NOMO-1 (cell line): ENCODE measurements around the gene INPPL1.

Experiments
- DNase-seq, 2 experiments: peaks; one replicate each; lab custom pipeline; 2025; ENCODE audit not compliant: unreplicated experiment in 2 of 2; lab: John Stamatoyannopoulos, UW

INPPL1 gene

DNA sequence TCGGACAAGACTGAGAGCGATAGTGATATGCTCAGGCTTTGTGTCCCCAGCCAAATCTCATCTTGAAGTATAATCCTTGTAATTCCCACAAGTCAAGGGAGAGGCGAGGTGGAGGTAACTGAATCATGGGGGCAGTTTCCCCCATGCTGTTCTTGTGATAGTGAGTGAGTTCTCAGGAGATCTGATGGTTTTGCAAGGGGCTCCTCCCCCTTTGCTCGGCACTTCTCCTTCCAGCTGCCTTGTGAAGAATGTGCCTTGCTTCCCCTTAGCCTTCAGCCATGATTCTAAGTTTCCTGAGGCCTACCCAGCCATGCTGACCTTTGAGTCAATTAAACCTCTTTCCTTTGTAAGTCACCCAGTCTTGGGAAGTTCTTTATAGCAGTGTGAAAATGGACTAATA lies 15.5 kb upstream of the INPPL1 start:
- peak; percentile 3 to 28 for DNase-seq

DNA sequence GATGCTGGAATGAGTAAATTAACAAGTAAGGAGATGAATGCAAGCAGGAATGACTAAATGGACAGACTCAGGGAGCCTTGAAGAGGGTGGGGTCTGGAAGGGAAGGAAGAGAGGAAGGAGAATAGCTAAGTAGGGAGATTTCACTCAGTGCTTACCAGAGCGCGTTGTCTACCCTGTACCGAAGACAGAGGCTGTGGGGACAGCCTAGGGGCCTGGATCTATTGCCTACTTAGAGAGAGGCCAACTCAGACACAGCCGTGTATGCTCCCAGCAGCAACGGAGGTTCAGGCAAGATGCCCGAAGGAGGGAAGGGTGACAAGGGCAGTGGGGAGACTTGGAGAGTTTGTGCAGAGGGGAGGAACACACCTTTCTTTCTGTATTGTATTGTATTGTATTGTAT lies 7.9 kb upstream of the INPPL1 start, which contains the start of gene FOLR2:
FOLR2 (plus strand) TSS at position 157 of the 400 bp plus-strand sequence. CDS start 1,791 bp downstream, outside the sequence.
- no peak for DNase-seq

DNA sequence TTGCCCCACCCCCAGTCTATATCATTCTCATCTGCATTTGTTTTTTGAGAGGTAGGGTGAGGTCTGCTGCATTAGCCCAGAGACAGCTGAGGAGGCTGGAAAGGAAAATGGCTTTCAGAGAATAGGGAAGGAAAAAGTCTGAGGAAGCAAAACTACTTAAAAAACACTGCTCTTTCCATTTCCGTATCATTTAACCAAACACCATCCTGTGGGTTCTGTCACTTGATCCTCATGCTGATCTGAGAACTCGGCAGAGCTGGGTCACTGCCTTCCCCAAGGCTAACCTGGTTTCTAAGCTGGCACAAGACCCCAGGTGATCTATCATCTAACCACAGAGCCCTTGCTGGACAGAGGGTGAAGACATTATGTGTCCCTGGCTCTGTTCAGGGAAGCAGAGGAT lies 6.7 kb upstream of the INPPL1 start:
- DNase-seq = peak; percentile 7 to 67

DNA sequence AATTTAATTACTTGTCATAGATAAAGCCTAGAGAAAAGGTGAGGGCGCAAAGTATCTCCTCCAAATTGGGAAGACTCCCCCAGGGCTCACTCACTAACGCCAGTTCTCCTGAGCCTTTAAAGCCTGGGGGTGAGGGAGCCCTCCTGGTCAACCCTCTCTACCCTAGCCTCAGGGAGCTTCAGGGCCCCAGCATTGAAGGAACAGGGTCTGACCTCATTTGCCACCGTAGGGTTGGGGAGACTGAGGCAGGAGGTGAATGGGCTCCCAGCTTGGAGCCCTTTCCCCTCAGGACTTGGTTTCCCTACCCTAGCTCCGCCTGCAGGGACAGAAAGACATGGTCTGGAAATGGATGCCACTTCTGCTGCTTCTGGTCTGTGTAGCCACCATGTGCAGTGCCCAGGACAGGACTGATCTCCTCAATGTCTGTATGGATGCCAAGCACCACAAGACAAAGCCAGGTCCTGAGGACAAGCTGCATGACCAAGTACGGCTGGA lies 6.3 kb upstream of the INPPL1 start:
- DNase-seq = no peak

DNA sequence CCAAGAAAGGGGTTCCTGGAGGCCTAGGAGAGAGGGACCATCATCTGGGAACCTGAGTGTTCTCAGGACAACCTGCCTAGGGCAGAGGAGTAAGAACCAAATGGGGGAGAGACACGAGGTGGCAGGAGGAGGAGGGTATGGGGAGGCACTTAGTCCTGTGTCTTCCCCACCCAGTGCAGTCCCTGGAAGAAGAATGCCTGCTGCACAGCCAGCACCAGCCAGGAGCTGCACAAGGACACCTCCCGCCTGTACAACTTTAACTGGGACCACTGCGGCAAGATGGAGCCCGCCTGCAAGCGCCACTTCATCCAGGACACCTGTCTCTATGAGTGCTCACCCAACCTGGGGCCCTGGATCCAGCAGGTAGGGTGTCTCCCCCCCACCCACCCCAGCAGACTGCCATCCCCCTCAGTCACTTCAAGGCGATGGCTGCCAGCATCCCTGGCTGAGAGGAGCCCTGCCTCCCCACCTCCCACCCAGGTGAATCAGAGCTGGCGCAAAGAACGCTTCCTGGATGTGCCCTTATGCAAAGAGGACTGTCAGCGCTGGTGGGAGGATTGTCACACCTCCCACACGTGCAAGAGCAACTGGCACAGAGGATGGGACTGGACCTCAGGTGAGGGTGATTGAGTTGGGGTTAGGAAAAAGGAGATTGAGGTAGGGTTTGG lies 3.7 kb upstream of the INPPL1 start:
- DNase-seq = no peak

DNA sequence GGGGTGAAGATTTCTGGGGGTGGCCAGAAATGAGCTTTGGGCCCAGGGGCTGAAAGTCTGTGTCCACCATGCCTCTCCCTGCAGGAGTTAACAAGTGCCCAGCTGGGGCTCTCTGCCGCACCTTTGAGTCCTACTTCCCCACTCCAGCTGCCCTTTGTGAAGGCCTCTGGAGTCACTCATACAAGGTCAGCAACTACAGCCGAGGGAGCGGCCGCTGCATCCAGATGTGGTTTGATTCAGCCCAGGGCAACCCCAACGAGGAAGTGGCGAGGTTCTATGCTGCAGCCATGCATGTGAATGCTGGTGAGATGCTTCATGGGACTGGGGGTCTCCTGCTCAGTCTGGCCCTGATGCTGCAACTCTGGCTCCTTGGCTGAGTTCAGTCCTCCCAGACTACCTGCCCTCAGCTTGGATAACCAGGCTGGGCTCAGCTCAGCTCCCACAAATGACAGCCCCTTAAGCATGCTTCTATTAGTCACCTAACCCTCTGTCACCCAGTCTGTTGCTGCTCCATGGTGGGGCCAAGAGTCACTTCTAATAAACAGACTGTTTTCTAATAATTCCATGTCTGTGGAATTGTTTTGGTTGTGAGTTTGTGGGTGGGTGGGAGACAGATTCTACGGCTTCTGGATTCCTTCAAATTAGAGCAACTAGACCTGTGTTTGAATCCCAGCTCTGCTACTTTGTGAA lies 3.0 kb upstream of the INPPL1 start:
- DNase-seq = peak; percentile 21 to 23

DNA sequence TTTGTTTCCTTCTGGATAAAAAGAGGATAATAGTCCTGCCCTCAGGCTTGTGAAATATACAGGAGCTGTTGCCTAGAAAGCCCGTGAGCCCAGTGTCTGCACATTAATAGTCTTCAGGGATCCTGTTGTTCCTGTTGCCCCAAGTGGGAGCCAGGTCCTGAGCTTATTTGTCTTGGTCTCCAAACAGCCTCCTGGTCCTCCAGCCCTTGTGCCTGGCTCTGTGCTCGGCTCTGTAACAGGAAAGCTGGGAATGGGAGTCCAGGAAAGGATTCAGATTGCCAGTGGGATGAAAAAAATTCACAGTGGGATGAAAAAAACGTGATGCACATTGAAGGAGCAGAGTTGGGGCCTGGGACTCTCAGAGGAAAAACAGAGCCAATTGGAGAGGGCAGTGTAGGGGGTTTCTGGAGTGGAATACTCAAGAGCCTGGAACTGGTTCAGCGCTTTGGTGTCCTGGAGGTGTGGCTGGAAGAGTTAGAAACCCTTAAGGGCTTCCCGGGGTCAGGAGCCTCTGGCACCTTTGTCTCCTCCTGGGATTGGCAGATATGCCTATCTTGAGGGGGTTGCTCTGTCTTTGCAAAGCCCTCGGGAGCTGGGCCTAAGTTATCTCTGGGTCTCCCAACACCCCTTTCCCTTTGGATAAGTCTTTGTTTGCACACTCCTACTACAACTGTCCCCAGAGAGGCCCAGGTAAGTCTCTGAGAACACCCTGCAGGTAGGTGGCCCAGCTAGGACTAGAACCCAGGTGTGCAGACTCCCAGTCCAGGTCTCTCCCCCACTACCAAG lies 2.3 kb upstream of the INPPL1 start:
- no peak for DNase-seq

DNA sequence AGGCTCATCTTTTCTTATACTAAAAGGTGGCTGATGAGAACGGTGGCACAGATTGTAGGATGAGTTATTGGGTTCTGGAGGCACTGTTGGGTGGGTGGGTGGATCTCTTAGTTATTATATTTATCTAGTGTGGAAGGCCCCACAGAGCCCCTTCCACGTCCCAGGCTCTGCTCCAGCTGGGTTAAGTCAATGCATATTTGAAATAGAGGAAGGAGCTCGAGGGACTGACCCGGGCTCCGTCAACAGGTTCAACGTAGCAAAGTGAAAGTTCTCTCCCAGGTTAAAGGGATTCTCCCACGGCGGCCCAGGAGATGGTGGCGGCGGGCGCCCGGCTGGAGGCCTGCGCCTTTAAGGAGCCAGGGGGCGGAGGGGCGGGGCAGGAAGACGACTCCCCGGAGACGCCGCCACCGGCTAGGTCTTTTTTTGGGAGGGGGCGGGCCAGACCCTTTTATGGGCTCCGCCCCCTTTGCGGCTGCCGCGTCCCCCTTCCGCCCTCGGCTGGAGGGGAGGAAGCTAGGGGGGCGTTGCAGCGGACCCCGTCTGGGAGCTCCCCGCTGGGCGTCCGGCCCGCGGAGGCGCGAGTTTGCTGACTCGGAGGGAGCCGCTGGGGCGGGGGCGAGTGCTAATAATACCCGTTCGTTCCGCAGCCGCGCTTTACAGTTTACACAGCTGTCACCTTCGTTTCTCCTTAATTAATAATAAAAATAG lies 1.5 kb upstream of the INPPL1 start:
- peak; percentile 97 to 98 for DNase-seq

DNA sequence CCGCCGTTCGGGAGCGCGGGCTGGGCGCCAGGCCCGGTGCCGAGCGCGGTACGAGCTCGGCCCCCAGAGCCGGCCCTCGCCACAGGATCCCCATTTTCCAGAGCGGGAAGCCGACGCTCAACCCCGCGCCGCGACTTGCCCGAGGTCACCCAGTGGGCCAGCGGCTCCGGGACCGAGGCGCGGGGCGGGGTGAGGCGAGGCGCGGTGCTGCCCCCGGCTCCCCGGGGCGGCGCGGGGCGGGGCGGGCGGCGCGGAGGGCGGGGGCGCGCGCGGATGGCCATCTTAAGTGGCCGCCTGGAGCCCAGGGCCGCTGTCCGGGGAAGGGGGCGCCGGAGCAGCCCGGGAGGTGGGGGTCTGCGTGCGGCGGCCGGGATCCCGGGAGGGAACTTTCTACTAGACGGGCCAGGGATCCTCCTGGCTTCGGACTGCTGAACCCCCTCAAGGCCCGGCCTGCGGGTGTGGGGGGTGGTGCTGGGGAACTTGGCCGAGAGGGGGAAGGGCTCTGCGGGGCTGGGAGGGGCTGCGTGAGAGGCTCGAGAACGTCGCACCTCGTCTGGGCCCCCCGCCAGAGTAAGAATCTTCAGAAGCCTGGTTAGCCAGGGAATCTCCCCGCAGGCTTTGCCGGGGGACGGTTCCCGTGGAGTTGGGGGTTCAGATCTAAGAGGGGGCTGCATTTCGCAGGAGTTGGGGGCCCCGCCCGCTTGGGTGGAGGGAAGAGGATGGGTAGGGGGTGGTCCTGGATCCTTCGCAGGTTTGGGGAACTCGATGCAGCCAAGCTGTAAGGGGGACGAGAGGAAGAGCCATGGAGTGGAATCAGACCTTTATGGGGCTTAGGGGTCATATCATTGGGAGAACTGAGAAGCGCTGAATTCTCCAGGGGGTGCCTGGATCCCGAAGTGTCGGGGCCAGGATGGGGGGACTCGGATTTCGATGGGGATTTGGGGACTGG lies 678 bp upstream of the INPPL1 start:
- DNase-seq = peak; percentile 60 to 86

DNA sequence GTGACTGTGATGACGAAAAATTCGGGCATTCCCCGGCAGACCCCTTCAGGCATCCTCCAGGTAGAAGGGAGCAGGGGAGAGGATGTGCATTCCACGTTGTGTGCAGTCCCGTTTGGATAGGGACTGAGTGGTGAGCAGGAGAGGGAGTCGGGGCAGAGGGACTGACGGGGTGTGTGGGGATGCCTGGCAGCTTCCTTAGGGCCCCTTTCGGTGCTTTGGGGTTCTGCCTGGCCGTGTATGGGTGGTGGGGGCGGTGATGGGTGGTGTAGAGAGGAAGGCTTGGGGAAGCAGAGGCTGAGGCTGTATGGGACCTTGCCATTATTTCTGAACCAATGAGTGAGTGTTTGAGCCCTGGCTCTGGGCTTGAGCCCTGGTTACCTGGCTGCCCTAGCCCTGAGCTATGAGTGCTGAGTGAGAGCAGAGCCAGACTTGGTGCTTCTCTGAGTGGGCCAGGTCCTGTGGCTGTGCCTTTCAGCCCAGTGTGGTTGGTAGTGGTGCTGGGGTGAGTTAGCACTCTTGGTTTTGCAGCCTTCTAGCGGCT lies 914 bp downstream of the INPPL1 start:
- peak in 1 of 2 experiments; percentile 34 for DNase-seq

DNA sequence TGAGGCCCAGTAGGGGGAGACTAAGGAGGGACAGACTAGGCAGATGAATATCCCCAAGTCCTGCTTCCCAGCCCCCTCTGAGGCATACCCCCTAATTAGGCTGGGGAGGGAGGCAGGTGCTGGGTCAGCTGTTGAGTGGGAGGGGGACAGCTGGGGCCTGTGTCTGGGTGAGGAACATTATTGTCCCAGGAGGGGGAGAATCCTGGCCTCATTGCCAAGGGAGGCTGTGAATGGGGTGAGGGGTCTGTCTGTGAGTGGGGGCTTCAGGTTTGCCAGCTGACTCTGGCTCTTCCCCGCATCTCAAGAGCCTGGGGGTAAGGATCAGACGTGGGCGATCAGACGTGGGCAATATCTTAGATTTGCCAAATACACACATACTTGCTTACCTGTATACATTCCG lies 2.1 kb downstream of the INPPL1 start:
- no peak for DNase-seq

DNA sequence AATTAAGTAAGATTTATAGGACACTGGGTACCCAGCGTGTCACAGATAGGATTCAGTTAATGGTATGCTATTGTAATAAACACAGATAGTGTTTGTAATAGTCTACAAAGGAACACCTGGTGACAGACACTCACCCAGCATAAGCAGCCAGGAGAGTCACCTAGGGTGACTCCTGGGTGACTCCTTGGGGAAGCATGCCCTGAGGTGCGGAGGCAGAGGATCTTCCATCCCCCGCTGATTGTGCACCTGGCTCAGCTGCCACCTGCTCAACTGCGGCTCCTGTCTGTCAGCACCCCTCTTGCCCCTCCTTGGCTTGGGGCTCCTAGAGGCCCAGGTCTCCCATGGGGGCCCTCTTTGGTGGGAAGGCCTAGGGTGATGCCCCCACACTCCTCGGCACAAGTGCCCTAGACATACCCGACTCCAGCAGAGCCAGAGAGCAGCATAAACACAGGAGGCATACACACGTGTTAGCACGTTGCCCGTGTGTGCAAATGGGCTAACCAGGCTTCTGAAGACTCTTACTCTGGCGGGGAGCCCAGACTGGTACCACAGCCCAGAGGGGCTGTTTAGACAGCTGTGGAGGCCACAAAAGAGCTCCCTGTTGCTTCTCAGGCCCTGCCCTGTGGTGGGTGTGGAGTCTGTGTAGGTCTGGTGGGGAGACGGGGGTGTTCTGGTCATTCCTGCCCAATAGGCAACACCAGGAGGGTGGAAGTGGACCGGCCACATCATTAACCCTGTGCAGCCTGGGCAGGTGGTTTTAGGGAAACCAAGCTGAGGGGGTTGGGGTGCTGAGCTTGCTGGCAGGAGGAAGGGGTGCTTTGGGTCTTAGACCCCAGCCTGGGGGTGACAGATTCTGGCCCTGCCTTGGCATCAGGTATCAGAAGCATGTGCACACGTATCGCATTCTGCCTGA lies 3.0 kb downstream of the INPPL1 start:
- no peak for DNase-seq

DNA sequence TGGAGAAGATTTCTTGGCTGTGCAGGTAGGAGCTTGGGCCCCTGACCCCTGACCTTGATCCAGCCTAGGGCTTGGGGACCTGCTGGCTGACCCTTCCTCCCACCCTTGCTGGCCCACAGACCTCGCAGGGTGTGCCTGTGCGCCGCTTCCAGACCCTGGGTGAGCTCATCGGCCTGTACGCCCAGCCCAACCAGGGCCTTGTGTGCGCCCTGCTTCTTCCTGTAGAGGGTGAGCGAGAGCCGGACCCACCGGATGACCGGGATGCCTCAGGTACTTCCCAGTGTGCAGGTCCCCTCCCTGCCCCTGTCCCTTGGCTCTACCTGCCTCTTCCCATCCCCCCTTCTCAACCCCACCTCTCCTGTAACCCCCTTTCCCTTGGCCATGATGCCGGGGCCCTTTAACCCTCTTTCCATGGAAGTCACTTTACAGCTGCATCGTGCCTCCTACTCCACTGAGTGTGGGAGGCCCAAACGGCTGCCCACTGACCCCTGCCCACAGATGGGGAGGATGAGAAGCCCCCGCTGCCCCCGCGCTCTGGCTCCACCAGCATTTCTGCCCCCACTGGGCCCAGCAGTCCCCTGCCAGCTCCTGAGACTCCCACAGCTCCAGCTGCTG lies 3.8 kb downstream of the INPPL1 start:
- DNase-seq = no peak

DNA sequence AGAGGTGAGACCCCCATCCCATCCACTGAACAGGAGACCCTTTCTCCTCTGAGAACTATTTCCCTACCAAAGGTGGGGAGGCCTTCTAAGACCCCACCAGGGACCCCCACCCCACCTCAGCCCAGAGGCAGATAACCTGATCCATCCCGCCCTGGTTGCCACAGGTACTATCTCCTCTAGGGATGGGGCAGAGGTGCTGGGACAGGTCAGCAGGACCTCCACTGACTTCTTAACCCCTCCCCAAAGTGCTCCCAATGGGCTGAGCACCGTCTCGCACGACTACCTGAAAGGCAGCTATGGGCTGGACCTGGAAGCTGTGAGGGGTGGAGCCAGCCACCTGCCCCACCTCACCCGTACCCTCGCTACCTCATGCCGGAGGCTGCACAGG lies 4.3 kb downstream of the INPPL1 start:
- no peak for DNase-seq

DNA sequence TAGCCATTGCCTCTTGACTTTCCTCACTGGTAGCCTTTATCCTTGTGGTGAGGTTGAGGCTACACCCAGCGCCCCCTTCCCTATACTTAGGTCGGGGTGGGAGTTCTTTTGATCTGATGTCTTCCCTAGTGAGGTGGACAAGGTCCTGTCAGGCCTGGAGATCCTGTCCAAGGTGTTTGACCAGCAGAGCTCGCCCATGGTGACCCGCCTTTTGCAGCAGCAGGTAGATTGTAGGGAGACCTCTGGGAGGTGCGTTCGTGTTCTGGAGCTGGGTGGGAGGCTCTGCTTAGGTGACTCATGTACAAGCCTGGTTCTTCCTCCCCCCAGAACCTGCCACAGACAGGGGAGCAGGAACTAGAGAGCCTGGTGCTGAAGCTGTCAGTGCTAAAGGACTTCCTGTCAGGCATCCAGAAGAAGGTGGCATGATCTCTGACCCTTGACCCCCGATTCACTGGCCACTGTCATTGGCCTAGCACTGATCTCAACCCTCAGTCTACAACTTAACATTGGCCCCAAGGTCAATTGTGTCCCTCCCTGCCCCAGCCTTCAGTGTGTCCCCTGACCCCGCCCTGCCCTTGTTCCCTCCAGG lies 4.9 kb downstream of the INPPL1 start:
- DNase-seq = no peak

DNA sequence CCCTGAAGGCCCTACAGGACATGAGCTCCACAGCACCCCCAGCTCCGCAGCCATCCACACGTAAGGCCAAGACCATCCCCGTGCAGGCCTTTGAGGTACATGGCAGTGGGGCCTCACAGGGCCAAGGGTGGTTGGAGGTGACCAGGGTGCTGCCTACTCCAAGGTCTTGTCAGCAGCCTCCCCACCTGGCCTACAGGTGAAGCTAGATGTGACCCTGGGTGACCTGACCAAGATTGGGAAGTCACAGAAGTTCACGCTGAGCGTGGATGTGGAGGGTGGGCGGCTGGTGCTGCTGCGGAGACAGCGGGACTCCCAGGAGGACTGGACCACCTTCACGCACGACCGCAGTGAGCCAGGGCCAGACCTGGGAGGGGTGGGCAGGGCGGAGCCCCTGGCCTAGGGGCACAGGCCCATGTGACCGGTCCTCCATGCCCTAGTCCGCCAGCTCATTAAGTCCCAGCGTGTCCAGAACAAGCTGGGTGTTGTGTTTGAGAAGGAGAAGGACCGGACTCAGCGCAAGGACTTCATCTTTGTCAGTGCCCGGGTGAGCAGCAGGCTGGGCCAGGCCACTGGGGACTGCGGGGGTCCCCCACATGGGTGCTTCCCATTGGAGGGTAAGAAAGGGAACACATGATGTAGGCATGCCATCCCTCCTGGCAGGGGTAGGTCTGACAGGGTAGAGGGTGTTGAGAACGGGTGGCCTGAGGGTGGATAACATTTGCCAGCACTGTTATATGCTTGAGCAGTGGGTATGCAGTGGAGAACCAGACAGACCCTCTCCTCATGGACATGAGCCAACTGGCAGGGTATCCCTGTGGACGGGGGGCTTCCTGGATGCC lies 5.6 kb downstream of the INPPL1 start:
- no peak for DNase-seq
